Dedifferentiated amniotic fluid mesenchymal stem cell (primary cell): ENCODE results near the gene CACNA2D1.
A peak's percentile ranks its signal among the peaks of the same experiment; 100 is the strongest.
"Not testable (repeated sequence)": the region's sequence is repeated elsewhere in the genome, so short reads cannot be mapped to it uniquely, and the experiment has no call there.

Experiments
- DNase-seq: peaks from one replicate; pipeline ENCODE4 v3.0.0-alpha.2; 2016; ENCODE audit errors: extremely low spot score

Gene CACNA2D1

DNA sequence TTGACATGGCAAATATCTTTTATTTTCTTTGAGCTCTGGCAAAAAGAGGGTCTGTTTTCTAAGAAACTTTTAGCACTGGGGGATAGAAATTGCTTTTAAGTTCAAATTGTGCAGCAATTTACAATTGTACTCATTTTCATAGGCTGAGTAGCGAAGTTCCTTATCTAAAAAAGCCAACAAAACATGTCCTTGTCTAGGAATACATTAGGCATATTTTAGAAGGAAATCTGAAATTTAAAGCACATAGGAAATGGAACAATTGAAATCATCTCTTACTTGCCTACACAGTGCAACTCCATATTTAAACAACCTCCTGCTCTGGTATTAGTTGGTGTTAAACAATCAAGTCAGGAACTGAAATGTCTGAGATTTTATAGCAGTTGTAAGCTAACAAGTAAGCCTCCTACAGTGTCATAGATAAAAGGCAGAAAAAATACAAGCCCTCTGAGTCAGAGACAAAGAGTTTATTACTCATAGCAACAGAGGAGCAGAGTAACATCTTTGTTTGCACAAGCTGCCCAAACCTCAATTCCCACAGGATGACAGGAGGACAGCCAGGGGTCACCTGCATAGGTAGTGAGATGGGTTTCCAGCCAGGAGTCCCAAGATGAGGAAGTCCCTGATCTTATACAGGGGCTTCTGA is 393.6 kb downstream of the CACNA2D1 start:
- peak; percentile 76 for DNase-seq

DNA sequence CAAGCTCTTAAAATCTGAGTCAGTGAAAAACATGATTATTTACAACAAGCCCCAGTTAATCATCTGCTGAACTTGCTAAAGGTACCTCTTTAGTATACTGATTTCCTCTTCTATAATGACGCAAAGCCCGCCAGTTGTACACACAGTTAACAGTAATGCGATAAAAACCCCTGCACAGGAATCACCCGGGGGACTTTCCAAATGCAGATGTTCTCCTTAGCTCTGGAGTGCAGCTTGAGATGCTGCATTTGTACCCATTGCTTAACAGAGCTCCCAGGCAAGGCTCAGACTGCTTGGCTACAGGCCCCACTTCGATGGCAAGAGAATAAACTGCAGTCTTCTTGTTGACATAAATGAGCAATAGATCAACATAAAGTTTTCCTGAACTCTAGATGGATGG is 394.1 kb downstream of the CACNA2D1 start:
- no peak for DNase-seq

DNA sequence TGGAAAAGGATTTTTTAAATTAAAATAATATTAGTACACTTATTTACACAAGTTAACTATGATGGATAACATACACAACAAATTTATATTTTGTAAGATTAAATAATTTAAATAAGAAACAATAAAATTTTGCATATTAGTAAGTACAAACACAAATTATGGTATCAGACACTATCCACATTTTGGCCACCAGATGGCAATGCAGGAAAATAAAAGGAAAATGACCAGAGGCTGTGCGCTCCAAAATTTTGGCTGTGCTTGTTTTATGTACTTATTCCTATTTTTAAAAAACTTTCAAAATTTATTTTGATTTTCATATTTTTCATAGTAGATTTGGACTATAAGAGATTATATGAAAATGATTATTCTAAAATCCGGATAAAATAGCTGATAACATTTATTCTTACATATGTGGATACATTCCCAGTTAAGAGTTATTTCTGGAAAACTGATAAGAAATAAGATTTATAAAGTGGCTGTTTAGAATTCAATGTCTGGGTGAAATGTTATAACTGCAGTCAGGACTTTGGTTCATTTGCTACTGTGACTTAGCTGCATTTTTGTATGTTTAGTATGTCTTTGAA is 399.0 kb downstream of the CACNA2D1 start:
- peak; percentile 70 for DNase-seq

DNA sequence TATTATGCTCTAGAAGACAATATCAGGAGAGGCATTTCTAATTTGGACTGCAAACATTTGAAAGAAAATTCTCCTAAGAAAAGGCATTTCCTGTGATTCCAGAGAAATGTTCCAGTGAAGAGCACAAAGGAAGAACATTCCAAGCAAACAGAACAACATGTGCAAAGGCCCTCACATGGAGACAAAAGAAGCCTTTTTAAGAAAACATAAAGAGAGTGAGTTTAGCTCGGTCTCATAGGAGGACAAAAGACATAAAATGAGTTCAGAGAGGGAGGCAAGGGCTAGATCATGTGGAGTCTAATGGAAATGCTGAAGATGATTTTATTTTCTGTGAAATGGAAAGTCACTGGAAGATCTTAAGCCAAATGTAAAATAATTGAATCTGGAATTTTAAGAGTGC is 404.0 kb downstream of the CACNA2D1 start:
- DNase-seq = no peak

DNA sequence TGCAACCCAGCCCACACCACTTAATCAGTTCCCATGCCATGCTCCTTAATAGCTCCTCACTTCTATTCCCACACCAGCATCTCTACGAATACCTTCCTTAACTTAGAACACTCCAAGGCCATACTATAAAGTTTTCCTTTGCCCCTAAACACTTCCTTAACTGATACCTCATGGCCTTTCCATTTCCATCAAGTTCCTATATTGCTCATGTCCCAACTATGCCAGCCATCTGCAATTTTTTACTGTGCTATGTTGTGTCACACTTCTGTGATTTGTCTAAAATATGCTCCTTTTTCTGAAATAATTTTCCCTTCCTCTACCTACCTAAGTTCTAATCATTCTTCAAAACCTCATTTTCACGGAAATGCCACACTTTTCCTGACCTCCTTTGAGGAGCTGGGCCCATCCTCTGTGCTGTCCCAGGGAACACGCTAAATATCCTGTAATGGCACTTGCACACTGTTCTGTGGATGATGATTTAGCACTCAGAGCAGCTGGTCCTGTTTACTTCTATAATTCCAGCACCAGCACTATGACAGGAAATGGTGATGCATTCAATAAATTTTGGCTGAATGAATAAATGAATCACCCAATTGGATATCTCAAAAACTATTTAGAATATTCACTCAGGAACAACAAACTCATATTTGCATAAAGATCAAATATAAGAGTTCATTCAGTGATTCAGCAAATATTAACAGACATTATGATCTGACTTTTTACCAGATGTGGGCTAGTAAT is 407.3 kb downstream of the CACNA2D1 start:
- DNase-seq = peak; percentile 74

DNA sequence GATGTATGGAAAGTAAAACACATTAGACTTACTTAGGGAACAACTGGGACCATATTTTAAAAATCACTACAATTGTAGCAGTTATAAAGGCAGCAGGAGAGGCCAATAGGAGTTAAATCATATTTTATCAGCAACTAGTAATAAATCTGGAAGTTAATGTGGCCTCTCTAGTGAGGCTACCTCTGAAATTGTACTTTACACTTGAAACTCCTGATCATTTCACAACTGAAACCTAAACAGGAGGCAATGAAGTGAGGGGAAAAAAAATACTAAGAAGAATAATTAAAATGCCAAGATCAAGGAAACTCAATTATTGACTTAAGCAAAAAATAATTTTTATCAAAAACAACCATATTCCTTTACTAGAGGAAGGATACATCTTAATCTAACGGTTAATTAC is 408.1 kb downstream of the CACNA2D1 start:
- no peak for DNase-seq

DNA sequence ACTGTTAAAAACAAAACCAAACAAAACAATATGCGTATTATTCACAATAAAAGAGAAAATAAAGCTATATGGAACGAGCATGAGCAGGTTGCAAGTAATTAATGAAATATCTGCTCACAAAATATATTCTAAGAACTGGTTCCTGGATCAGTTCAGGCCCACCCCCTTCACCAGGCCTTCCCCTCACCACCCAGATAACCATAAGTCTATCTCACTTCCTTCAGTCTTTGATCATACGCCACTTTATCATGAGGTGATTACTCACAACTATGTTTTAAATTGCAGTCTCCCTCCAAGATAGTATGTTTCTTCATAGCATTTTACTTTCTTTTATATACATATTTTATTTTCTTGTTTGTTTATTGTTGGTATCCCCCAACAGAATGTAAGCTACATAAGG is 410.7 kb downstream of the CACNA2D1 start:
- no peak for DNase-seq

DNA sequence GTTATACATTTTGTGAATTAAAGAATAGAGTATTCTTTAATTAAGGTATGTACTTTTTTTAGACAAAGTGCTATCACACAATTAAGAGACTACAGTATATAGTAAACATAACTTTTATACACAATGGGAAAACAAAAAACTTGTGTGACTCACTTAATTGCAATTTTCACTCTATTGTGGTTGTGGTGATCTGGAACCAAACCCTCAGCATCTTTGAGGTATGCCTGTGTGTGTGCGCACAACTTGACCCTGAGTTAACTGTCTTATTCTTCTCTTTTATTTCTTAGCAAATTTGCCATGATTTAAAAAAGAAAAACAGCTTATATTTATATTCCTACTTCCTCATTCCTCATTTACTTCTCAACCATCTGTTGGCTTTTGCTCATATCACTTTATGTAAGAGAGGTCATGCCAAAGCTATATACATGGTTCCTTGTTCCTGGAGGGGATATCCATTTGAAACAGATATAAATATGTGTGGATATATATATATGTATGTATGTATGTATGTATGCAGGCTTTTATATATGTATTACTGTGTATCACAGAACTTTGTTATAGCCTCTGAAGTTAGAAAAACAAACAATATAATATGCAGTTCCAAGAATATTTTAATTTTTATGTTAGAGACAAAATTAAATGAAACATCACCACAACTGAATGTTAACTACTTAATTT is 414.2 kb downstream of the CACNA2D1 start:
- no peak for DNase-seq

DNA sequence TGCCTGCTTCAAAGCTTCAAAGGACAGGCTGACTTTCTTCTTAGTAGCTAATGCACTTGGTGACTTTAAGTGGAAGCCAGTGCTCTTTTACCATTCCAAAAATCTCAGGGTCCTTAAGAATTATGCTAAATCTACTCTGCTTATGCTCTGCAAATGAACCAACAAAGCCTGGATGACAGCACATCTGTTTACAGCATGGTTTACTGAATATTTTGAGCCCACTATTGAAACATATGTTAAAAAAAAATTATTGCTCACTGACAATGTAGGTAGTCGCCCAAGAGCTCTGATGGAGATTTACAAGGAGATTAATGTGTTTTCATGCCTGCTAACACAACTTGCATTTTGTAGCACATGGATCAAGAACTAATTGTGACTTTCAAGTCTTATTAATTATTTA is 415.5 kb downstream of the CACNA2D1 start:
- no peak for DNase-seq

DNA sequence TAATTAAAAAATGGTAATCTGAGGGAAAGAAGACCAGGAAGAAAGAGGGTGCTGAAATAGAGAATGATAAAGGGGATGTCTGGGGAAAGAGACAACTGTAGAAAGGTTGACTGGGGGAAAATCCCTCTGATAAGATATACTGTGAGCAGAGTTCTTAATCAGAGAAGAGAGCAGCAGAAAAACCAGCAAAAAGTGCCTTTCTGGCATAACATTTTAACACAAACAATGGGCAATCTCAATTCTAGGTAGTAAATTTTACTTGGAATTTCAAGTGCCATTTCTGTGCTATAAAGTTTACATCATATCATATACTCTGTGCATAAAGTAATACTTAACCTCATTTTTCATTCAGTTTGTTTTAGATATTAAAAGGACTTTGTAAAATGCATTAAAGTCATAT is 421.9 kb downstream of the CACNA2D1 start:
- DNase-seq = no peak

DNA sequence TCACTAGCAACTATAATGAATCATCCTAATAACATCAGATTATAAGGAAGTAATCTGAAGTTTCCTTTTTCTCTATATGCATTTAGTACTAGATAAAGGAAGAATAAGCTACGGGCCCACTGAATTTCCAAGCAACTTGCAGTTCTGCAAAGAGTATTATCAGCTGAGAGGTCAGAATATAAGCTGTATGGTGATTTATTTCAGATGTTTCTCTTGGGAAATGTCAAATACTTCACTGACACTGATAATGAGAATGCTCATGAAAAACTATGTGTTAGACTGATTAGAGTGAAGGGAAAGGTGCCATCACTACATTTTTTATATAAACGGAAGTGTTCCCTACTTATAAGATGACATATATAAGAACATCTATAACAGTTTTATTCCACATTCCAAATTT is 422.5 kb downstream of the CACNA2D1 start:
- no peak for DNase-seq

DNA sequence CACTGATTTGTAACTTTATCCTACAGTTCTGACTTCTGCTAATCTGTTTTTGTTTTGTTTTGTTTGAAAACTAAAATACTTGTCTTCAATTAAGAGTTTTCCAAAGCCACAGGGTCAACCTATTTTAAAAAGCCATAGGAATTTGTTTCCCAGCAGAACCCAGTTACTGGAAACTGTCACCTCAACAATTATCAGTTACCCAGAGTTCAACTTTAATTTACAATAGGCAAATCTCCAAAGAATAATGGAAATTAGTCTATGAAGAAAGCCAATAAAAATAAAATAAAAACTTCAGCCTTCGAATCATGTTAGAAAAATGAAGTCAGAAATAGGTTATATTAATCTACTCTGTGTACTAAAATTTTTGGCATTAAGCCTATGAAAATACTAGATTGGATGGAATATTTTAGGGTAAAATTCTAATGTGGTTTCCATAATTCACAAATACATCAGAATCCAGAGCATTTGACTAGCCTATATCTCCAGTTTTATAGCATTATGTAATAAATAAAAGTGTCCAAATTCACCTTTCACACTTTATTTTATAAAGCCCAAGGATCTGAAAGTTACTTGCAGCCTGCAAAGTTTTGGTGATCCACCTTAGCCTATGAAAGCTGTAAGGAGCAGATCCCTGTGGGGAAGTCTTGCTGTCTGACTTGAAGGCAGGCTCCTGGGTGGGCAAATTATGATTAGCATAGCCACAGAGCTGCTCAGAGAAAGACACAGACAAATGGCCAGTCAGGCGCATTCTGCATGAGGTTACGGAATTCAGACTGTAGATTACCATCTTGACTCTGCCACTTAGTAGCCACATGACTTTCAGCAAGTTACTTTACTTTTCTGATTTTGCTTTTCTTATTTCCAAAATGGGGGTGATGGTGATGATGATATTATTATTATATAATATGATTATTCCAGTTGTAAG is 423.8 kb downstream of the CACNA2D1 start:
- DNase-seq = no peak

DNA sequence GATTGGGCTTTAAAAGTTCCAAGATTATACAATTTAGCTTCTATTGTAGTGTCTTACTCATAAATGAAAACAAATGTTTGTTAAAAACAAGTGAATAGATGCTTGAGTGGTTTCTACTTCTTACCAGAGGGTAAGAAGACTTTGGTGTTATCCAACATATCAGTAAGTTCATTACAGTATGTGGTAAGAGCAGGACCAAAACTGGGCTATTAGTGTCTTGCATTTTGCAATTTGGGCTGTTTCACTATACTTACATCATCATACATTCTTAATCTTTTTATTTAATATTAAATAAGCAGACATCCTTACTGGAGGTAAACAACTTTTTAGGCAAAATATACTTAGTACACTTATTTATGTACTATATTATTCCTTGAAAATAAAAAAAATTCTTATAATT is 425.4 kb downstream of the CACNA2D1 start:
- DNase-seq = peak; percentile 39

DNA sequence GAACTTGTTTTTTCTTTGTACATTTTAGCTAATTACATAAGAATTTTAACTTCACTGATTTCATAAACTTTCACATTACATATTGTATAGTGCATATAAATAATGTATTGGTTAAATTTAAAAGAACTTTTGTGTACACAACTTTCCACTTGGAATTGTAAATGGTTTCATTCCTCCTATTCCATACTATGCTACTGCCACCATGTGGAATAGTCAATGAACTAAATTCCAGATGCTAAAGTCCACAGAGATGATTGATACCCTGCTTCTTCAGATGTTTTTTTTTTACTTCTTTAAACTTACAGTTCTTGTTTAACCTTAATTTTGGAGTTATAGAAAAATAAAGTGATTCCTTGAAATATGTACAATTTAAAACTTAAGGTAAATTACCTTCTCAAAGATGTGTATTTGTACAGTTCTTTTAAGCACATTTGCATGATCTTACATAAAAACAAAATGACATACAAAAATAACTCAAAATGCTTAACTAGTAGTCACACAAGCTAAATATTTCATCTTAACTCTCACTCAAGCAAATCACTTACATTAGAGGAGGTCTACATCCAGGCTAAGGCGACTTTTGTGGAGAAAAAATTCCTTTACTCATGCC is 426.1 kb downstream of the CACNA2D1 start:
- peak; percentile 51 for DNase-seq

DNA sequence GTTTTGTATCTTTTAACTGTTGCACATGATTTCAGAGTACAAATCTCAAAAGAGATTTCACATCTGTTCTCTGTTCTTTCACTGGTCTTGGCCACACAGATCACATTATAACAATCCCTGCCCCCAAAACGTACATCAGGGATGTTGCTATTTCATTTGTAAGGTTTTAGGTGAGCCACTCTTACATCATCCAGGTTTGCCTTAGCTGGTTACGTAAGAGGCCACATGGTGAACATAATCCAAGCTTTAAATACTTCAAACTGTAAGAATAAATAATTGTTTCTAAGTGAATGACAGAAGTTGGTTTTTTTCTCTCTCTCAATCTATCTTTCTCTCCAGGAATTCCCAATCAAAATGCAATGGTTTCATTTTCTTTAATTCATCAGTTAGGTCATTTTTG is 427.8 kb downstream of the CACNA2D1 start:
- no peak for DNase-seq

DNA sequence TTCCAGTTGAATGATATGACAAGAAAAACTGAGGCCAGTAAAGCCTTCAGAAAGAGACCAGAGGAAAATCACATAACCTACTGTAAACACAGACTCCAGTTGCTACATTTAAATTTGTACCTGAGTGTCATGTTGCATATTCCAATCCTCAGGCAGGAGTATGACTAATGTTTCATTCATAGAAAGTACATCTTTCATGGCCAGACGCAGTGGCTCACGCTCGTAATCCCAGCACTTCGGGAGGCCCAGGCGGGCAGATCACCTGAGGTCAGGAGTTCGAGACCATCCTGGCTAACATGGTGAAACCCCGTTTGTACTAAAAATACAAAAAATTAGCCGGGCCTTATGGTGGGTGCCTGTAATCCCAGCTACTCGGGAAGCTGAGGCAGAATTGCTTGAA is 429.0 kb downstream of the CACNA2D1 start:
- not testable (repeated sequence) for DNase-seq

DNA sequence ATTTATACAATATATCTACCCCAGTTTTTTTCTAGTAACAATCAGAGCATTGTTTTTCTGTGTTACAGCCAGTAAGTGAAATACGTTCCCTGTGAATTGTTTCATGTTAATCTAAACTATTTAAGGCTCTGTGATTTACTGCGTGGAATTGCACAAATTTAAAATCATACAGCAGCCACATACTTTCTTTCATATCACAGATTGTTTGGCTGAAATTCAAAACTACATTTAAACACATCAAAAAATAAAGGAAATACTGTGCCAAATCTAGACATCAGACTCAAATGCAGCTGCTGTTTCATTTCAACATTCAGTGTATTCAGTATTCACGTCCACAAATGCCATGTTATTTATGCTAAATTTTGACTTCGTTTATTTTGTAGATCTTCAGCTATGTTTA is 431.1 kb downstream of the CACNA2D1 start:
- no peak for DNase-seq

DNA sequence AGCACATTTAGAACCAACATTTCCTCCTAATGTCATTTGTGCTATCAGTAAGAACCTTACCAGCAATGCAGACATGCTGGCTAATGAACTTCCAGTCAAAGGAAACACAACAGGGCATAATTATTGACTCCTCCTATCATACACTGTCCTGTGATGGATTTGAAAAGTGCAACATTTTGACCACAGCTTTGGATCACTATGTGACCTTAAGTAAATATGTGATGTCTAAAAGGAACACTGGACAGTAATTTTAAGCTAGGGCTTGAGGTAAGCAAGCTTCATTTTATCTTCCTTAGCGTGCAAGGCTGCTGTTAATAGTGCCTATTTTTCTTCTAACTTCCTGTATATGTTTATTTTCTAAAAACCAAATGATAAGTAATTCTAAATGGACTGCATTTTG is 433.2 kb downstream of the CACNA2D1 start:
- DNase-seq = no peak

DNA sequence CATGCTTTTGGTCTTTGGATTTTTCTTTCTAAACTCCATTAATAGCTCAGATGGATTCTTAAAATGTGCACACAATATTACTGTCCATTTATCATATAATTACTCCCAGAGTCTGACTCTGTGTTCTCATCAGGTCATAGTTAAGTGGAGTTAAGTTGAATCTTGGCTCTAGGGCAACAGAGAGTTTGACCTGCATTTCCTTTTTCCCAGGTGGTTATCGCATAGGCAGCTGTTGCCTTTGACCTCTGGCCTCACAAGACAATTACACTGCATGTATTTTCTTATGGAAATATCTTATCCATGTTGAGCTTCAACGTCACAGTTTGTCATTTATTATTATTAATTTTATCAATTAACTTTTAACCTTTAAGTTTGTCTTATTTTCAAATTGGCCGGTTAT is 436.3 kb downstream of the CACNA2D1 start:
- DNase-seq = no peak

DNA sequence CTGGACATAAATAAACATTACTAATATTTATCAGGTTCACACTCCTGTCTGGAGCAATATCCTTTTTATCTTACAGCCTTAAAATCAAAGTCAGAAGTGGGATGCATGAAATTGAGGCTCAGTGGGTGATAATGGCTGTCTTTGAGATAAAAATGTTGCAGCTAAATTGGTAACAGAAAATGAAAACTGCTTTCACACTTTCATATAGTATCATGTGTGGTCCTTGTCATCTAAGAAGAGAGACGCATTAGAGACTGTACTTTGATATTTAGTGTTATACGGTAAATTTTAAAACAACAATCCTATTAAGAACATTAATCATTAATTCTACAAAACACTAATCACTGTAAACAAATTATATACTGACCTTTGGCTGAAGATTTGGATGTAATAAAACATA is 438.5 kb downstream of the CACNA2D1 start:
- no peak for DNase-seq

DNA sequence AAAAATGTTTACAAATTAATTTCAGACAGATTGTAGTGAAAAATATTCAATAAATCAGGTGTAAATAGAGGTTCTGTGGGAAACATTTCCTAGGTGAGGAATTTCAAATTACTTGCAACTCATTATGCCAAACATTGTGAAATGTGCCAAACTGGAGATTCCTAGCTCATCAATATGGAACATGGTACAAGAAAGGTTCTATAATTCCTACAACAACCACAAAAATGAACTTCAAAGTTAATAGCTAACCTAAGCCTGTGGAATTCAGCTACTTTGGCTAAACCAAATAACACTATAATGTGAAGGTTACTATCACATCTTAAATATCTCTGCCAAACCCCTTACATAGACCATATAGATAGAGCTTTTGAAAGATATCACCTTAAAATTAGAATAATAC is 450.4 kb downstream of the CACNA2D1 start:
- no peak for DNase-seq
